GM18870 (cell line): ENCODE measurements around the gene SORCS2.

ENCODE experiments used
- ATAC-seq: cut with Tn5 transposase; IDR thresholded peaks from one replicate; pipeline ENCODE4 v1.9.1; 2021; ENCODE audit warnings: moderate library complexity; ENCODE audit not compliant: unreplicated experiment

Gene SORCS2

DNA sequence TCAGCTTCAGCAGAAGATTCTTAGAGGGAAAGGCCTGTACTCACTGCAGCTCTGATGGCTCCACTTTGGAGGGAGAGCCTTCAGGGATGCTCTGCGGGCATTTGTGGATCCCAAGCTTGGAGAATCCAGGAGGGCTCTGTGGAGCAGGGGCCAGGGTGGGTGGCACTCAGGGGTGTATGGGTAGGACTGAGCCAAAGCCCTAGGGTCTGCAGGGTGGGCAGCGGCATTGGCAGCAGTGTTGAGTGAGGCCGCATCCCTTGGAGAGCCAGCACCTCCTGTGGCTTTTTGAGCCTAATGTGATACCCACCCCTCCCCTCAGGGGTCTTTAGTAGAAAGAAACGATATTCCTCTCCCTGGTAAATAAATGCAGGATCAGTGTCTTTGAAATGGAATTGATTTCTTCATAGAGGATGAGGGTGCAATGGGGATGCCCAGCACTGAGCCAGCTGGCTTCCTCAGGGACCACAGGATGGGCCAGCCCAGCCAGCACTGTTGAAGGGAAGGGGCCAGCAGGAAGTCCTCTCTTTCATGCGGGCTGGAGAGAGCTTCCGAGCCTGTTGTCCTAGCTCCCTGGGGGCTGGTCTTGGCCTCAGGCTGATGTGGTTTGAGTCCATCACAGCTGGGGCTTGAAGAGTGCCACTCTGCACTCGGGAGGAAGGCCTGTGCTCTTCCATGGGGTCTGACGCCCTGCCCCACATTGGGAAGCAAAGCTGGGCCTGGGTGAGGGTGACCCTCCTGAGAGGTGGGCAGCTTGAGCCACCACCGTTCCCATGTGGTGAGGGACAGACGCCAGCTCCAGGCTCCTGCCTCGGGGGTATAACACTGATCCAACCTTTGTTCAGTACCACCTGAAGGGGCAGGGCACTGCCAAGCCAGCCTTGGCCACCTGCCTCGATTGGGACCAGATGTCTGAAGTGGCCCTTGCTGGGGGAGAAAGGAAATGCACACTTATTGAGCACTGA lies 192.9 kb downstream of the SORCS2 start:
- ATAC-seq: no peak

DNA sequence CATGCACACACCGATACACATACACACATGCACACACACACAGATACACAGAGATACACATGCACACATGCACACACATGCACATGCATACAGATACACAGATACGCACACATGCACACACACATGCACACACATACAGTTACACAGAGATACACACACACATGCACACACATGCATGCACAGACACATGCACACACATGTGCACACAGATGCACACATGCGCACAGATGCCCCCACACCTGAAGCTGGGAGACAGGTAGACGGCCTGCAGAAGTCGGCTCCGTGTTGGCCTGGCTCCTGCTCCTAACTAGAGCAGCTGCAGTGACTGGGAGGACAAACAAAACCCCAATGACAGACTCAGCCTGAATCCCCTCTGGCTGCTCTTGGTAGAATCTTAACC lies 195.6 kb downstream of the SORCS2 start:
- ATAC-seq: no peak

DNA sequence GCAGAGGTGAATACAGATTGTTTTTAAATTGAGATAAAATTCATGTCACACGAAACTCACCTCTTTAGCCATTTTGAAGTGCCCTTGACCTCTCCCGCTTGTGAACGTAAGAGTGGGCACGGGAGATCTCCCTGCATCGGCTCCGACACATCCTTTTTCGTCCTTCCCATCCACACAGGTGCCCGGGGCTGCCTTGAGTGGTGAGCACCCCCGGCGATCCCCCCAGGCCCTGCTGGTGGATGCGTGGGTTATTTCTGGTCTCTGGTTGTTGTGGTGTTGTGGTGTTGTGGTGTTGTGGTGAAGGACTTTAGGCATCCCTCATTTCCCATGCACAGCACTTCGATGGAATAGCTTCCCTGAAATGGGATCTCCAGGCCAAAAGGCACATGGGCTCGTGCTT lies 196.3 kb downstream of the SORCS2 start:
- no peak for ATAC-seq

DNA sequence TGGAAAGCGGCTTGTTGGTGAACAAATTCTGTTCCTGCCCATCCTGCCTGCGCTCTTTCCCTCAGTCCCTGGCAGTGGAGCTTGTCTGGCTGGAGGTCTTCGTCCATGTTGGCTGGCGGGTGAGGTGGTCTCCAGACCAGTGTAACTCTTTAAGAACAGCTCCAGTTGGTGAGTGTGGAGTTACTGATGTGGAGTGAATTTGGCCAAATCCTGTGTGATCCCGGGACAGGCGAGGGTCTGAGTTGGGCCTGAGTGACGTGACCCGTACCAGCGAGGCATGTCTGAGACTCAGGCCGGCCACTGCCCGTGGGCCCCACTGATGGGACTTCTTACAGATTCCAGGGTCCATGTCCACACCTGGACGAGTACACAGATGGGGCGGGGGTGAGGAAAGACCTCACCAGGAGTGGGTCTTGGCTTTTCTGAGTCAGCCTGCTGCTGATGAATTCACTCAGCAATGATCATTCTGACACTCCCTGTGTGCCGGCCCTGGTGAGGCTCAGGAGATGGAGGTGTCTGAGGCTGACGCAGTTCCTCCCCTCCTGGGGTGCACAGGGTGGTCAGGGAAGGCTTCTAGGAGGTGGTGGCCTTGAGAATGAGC lies 196.9 kb downstream of the SORCS2 start:
- ATAC-seq: no peak

DNA sequence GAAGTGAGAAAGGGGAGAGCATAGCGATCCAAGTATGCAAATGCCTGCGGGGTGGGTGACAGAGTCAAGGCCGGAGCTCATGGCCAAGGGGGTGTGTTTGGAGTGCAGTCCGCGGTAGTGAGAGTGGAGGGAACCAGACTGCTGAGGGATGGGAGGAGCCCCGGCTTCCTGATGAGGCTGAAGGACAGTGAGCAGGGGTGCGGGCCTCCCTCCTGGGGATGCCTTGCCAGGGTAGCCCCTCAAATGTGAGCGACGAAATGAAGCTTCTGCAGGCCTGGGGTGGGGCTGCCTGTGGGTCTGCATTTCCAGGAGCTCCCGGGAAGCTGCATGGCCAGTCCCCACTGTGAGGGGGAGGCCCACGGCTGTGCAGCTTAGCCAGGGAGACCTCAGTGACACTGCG lies 197.4 kb downstream of the SORCS2 start:
- ATAC-seq: no peak

DNA sequence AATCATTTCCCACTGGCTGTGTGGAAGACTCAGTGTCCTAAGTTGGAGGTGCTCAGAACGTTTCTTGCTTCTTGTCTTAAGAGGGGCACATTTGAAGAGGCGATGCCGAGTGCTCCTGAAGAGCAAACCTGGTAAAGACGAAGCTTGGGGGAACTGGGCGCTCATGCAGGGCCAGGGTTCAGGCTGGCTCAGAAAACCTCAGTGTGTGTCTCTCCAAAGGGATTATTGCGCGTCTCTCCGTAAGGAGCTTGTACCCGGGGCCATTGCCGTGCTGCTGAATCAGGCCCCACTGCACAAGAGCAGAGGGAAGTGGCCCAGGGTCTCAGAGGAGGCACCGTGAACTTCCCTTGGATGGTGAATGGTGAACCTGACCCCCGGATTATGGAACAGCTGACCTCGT lies 198.0 kb downstream of the SORCS2 start:
- ATAC-seq: no peak

DNA sequence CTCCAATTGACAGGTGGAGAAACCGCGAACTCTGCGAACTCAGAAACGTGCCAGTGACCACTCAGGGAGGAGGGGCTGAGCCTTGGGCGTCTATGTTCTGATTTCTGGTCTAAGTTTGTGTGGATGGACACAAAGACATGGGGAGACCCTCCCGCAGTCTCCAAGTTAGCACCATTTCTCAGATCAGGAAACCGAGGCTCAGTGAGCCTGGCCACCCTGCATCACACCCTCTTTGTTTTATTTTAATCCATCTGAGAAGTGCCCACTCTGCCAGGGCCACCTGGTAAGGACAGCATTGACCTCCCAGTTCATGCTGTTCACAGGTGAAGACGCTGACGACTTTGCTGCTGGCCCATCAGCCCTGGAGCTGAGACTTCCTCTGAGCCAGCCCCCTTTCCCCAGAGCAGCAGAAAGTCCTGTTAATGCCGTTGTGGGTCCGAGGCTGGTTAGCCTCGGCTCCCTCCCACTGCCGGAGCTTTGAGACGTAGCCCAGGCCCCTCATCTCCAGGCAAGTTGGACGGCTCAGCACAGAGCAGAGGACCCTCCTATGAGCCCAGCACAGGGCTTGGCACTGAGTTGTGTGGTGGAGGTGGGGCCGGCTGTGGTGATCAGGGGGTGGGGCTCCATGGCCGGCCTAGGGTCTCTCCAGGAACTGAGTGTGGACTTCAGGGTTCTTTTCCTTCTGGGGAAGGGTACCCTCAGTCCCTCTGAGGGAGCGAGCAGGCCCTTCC lies 198.7 kb downstream of the SORCS2 start:
- no peak for ATAC-seq

DNA sequence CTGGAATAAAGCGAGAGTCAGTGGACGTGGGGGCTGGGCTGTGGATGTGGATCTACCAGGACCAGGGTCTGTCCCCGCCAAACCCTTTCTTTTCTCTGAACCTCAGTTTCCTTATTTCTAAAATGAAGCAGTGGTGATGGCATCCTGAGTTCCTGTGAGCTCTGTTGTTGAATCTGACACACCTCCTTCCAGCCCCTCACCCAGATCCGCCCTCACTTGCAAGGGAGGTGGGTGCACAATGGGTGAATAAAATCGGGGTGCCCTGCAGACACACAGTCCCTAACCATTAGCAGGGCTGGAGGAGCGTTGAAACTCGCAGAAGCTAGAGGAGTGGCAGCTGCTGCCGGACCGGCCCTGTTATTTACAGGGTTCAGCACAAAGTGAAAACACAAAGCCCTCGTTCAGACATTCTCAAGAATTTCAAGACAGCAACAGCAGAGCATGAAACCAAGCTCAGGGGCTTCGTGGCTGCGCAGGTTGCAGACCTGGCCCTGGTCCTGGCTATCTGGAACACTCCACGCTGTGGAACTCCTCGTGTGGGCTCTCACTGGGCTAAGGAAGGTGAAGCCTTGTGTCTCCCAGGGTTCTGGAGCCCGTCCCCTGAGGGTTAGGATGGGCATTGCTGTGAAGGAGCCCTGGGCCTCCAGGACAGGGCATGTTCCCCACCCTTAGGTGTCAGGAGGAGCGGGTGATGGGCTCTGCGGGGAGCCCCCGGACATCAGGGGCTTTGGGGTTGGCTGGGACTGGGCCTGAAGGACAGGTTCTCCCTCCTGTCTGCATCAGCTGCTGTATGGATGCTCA lies 199.5 kb downstream of the SORCS2 start:
- ATAC-seq: no peak

DNA sequence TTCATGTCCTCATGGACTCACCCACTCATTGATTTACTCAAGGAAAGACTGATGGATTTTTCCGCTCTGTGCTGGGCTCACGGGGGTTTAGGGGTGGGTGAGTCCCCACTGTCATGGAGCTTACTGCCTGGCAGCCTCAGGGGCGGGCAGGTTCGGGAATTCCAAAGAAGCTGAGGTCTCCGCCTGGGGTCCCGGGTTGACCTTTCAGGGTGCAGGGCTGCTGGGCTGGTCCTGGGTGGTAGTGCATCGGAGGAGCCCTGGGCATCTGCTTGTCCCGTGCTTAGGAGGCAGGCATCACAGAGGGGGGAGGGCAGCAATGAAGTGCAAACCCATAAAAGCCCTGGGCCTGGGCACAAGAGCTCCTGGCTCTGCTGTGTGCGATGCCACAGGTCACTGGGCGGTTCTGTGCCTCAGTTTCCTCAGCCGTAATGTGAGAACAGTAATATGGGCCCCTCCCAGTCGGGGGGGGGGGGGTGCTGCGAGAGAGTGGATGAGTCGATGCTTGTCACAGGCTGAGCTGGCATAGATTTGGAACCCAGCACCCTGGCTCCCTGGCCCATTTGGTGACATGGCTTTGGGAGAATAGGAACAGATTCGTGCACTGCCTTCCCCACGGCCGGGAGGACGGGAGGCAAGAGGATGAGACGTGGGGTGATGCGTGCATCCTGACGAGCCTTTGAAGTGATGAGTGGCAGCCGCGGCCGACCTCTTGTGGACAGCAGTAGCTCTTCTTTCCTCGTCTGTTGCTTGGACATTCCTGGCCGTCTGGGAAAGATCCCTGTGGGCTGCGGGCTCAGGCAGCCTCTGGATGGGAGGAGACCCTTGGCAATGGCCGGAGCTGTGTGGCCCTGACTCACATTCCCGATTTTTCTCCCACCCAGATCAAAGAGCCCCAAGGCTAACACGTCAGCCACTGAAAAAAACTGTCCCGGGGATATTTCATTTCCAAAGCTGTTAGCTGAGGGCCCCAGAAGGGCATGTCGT lies 200.4 kb downstream of the SORCS2 start:
- no peak for ATAC-seq

DNA sequence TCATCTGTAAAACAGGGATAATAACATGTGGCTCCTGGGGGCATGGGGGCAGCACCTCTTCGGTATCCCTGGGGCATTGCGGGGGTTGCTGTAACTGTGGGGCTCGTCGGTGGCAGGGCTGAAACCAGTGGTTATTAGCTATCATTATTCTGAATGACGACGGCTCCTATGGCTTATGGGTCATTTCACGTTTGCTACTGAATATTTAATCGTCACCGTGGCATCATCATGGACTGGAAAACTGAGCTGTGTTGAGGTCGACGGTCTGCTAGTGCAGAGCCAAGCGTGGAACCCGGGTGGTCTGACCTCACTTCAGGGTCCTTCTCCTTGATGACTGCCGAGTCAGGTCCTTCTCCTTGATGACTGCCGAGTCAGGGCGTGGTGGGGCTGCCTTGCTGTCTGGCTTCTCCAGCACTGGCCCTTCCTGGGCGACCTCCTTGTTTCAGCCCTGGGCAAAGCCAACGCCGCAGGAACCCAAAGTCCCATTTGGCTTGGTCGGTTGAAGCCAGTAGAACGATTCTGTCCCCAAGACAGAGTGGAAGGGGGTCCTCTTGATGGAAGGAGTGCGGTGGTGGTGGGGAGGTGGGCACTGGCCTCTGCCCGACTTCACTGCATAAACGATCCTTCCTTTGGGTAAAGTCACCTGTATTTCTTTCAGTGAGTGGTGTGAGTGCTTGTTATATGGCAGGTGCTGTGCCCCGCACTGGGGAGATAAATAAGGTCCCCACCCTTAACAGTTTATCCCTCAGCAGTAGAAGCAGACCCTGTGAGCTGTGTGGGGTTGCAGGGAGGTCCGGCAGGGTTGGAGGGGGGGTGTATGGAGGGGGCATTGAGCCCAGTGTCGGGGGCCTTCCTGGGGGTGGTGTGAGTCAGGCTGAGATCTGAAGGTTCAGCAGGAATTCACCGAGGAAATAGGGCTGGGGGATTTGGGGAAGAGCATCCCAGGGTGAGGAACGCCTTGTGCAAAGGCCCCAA lies 201.6 kb downstream of the SORCS2 start:
- no peak for ATAC-seq

DNA sequence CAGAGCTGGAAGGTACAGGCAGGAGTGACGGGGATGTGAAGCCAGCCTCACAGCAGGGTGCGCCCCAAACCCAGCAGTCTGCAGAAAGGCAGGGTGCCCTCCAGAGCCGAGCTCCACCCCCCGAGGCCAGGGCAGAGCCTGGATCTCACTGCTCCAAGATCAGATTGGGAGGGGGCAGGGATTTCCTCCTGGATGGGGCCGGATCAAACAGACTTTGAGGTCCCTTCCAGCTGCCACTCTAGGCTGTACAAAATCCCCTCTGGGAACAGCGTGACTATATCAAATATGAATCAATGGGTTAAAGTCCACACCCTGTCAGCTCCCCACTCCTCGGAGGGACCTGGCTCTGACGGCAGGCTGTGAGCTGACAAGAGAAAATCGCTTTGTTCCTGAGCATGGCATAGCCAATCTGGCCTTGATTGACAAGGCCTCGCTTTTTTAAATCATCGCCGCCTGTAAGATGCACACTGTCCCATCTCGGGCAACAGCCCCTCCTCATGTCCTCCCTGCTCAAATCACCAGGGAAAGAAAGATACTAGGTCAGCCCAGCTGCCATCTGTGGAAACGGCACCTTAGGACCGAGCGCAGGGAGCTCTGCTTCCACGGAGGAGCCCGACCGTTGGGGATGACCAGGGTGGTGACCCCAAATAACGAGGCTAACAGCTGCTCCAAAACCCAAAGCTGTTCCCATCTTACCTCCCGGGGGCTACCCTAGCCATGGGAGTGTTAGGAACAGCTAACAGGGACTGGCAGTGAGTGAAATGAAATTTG lies 202.5 kb downstream of the SORCS2 start:
- no peak for ATAC-seq

DNA sequence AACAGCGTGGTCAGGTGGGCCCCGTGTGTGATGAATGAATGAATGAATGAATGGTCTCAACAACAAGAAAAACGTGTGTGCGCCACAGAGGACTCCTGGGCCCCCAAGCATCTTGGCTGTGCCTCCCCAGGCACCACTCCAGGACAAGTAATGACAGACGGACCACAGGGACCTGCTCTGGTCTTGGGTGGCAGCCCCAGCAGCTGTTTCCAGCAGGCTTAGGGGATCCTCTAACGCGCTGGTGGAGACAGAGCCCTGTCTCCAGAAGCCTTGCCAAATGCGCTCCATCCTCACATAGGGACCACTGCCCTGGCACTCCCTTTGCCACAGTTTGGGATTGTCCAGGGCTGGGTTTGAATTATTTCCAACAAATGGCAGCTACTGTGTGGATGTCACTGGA lies 203.3 kb downstream of the SORCS2 start:
- ATAC-seq: no peak

DNA sequence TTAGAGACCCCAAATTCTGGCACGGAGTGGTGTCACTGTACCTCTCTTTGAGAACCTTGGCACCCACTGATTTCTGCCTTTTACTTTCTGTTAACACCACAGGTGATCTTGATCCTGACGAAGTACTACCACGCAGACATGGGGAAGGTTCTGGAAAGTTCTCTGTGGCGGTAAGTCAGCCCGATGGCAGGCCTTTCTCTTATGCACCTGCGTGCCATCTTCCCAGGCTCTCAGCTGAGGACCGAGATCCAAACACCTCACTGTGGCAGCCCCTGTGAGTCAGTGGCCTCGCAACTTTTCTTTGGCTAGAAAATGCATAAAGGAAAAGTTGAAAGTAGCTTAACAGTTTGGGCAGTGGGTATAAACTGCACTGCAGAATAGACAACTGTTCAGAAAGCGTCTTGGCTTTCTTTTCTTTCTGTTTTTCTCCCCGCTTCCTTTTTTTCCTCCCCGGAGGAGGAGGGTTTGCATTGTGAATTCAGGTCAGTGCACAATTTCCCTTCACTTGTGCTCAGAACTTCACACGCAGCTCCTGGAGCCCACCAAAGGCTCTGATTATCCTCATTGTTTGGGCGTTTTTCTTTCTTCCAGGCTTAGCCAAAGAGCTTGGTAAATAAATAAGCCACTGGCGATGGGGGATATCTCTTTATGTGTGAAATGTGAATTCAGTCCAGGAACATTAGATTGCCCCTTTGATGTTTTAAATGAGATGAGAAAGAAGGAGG lies 204.0 kb downstream of the SORCS2 start:
- no peak for ATAC-seq

DNA sequence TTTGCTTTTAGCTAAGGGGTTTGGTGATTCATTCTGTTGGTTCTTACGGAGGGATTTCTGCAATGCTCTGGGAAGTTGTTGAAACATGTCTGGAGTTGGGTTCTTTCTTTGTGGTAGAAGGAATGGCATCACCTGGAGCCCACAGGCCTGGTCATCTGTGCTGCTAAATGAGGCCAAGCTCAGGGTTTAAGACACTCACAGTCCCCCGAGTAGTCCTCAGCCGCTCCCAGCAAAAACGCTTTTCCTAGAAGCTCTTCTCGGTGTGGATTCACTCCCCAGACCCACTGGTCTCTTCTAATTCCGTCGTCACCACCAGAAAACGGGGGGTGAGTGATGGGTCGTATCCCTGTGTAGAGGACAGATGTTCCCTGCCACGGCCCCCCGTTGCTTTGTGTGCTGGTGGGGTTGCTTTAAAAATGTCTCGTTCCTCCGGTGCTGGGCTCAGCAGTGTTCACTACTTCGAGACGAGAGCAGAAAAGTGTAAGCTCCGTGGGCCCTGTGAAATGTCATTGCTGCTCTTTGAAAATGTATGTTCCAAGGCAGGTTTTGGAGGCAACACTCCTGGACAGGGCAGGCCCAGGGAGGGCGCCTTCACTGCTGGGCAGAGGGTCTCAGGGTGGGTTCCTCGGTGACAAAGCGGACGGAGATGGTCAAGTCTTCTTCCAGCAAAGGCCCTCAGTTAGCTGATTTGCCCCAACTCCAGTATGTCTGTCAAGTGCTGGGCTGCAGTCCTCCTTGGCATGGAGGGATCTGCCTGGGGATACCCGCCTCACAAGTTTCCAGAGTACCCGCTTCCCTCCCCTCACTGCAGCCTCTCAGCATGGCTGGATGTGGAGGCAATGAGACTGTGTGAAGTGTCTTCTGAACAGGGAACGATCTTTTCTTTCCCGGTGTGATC lies 205.1 kb downstream of the SORCS2 start:
- no peak for ATAC-seq

DNA sequence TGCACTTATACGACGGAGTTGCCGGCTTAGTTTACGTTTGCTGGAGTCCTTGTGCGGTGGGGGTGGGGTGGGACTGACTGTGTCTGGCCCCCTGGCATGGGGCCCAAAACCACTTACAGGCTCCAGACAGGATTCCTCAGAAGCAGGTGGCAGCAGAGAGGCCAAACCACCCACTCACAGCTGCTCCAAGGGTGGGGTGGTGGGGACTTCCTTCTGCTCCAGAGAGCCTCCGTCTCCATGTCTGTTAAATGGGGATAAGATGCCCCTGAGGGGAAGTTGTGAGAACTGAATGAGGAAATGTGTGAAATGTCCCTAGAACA lies 205.7 kb downstream of the SORCS2 start:
- no peak for ATAC-seq

DNA sequence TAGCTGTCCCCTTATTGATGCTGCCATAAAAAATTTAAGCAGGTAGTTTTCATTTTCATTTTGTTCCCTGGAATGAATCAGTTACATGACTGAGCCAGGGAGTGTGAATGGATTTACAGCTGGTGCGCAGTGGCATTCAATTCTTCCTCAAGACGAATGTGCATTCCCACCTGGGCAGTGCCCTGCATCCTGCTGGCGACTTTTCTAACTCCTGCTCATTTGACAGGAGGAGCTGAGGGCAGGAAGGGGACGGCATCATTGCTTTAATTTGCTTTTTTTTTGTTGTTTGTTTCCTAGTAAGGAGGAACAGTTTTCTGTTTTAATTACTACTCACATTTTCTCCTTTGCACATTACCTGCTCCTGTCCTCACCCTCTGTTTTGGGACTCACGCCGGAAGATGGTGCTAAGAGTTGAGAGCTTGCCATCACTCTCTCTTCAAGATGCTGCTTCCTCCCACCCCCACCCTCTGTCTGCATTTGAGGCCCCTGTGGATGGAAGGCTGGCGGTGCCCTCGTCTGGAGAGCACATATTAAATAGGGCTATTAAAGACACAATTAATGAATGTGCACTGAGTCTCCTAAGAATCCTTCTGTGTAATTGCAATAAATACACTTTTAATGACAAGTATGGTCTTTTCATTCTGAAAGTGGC lies 206.6 kb downstream of the SORCS2 start:
- no peak for ATAC-seq
